K562 (cell line): Measurements from ENCODE around the gene MATN4. TPM values are rescaled to one million over a fixed set of nuclear protein-coding genes. Genes with fewer than 3 reads are reported as not detected.

ENCODE experiments used
- ATAC-seq: fragments of 200-7000 bp; cut with Tn5 transposase; 3 replicates; pipeline ENCODE4 v1.9.1; 2020; ENCODE audit warnings: moderate library complexity
- BruUV-seq: library from RNA; stranded (reverse); fragments of 400-500 nt; replicated peaks from 2 replicates; lab custom pipeline; 2021; lab: Mats Ljungman, UMichigan
- CTCF ChIA-PET: fragments of 300-600 bp; formaldehyde crosslinking; extraction: SDS; loops from one replicate; lab custom pipeline; 2021; ENCODE audit warnings: low intra/inter-chr PET ratio; lab: Yijun Ruan, JAX
- POLR2A ChIA-PET: fragments of 300-600, 350-650 bp; sonication (Branson Sonifier 250); formaldehyde crosslinking; extraction: SDS; loops from one replicate; lab custom pipeline; 2021; ENCODE audit warnings: antibody characterized with exemption, inconsistent platforms; lab: Yijun Ruan, JAX
- DNase-seq, 4 experiments: peaks; one replicate each; pipeline versions ENCODE4 v3.0.0 to v3.0.0-alpha.2; 2011 to 2018; ENCODE audit warnings: low spot score in 3 of 4, mixed read lengths in 3 of 4; ENCODE audit errors: extremely low read depth in 1 of 4
- FAIRE-seq: peaks from 2 replicates; lab custom pipeline; 2011; peaks lifted over from hg19 to GRCh38; lab: Jason Lieb, UNC
- H2AFZ ChIP-seq: 2 replicates; pipeline ENCODE4 v1.6.0; 2011; ENCODE audit warnings: low read depth, low read length, control low read depth, inconsistent platforms
- H3K27ac ChIP-seq: fragments of 200-600 bp; 3 replicates; pipeline ENCODE4 v1.8.0; 2011; ENCODE audit warnings: low read depth, mild to moderate bottlenecking, control low read depth, inconsistent platforms, low read length, moderate library complexity, mixed read lengths; ENCODE audit errors: extremely low read depth
- H3K27me3 ChIP-seq, 2 experiments: fragments of 300-600 bp in 1 of 2; 2 replicates in 1 of 2; 3 replicates in 1 of 2; pipeline versions ENCODE4 v1.6.0 to v1.8.0; 2011; ENCODE audit warnings: inconsistent platforms in 2 of 2, low read length in 2 of 2, mild to moderate bottlenecking in 1 of 2, mixed read lengths in 1 of 2, moderate library complexity in 1 of 2; ENCODE audit not compliant: control insufficient read depth in 2 of 2, insufficient read depth in 2 of 2
- H3K36me3 ChIP-seq: fragments of 300-600 bp; 3 replicates; pipeline ENCODE4 v1.8.0; 2011; ENCODE audit warnings: mild to moderate bottlenecking, low read length, inconsistent platforms; ENCODE audit not compliant: control insufficient read depth, insufficient read depth
- H3K4me1 ChIP-seq, 2 experiments: fragments of 200-600 bp in 1 of 2; replicated peaks in 1 of 2; 2 replicates in 1 of 2; 3 replicates in 1 of 2; pipeline versions ENCODE4 v1.5.1 to v1.8.0; 2011; ENCODE audit warnings: inconsistent platforms in 2 of 2, low read length in 2 of 2, mild to moderate bottlenecking in 1 of 2, mixed read lengths in 1 of 2, moderate library complexity in 1 of 2; ENCODE audit not compliant: control insufficient read depth in 2 of 2, insufficient read depth in 2 of 2
- H3K4me2 ChIP-seq: 2 replicates; pipeline ENCODE4 v1.6.1; 2011; ENCODE audit warnings: low read length, control low read depth, inconsistent platforms, mixed read lengths; ENCODE audit not compliant: insufficient read depth
- H3K4me3 ChIP-seq: fragments of 200-600 bp; sonication (generic), shearing (Covaris generic); 2 replicates; pipeline ENCODE4 v1.5.1; 2016; ENCODE audit warnings: control low read depth, inconsistent platforms
- H3K79me2 ChIP-seq: fragments of 200-600 bp; 3 replicates; pipeline ENCODE4 v1.8.0; 2011; ENCODE audit warnings: low read length, inconsistent platforms; ENCODE audit not compliant: control insufficient read depth, insufficient read depth
- H3K9ac ChIP-seq, 2 experiments: 2 replicates each; pipeline versions ENCODE4 v1.6.0 to v1.6.1; 2011; ENCODE audit warnings: low read depth in 2 of 2, low read length in 2 of 2, control low read depth in 1 of 2, inconsistent platforms in 1 of 2, mild to moderate bottlenecking in 1 of 2, mixed read lengths in 1 of 2; ENCODE audit not compliant: insufficient read depth in 1 of 2
- H3K9me1 ChIP-seq: one replicate; pipeline ENCODE4 v1.6.0; 2011; ENCODE audit warnings: inconsistent platforms, mild to moderate bottlenecking, low read length, moderate library complexity; ENCODE audit not compliant: control insufficient read depth, insufficient read depth
- H3K9me3 ChIP-seq: replicated peaks from 2 replicates; pipeline ENCODE4 v1.5.1; 2011; ENCODE audit warnings: low read depth, low read length, inconsistent platforms; ENCODE audit not compliant: control insufficient read depth, insufficient read depth
- H4K20me1 ChIP-seq: replicated peaks from 2 replicates; pipeline ENCODE4 v1.6.1; 2011; ENCODE audit warnings: low read length, inconsistent platforms, mixed read lengths; ENCODE audit not compliant: control insufficient read depth, insufficient read depth
- BRF1 ChIP-seq: IDR thresholded peaks from 3 replicates; pipeline ENCODE4 v1.6.1; 2011; ENCODE audit warnings: borderline replicate concordance, mild to moderate bottlenecking; ENCODE audit not compliant: insufficient read length; ENCODE audit errors: extremely low read depth
- CREB3L1 ChIP-seq: fragments of 450-650 bp; IDR thresholded peaks from 2 replicates; pipeline ENCODE4 v1.6.1; 2014; ENCODE audit warnings: low read depth, mild to moderate bottlenecking, moderate library complexity, borderline replicate concordance
- HOXB6 ChIP-seq: fragments of 250-450 bp; sonication (Bioruptor Pico); IDR thresholded peaks from 2 replicates; pipeline ENCODE4 v1.5.1; 2022; ENCODE audit warnings: mild to moderate bottlenecking, borderline replicate concordance
- MYC ChIP-seq, 2 experiments: fragments of 250-450 bp in 1 of 2; sonication (Bioruptor Pico) in 1 of 2; IDR thresholded peaks; 2 replicates each; pipeline versions ENCODE4 v1.5.1 to v1.6.1; 2012 to 2021; ENCODE audit warnings: low read depth in 2 of 2, borderline replicate concordance in 1 of 2, improper control_type of control experiment in 1 of 2, low read length in 1 of 2, mild to moderate bottlenecking in 1 of 2, moderate library complexity in 1 of 2
- NCOA1 ChIP-seq: fragments of 450-650 bp; IDR thresholded peaks from 2 replicates; pipeline ENCODE4 v1.6.1; 2016; ENCODE audit warnings: low read depth
- PRDM10 ChIP-seq: fragments of 450-650 bp; IDR thresholded peaks from 2 replicates; pipeline ENCODE4 v1.6.1; 2018; ENCODE audit not compliant: partially characterized antibody
- SMAD2 ChIP-seq: fragments of 150-350 bp; IDR thresholded peaks from 2 replicates; pipeline ENCODE4 v1.6.1; 2014; ENCODE audit warnings: low read depth, mild to moderate bottlenecking, low read length
- SOX6 ChIP-seq: fragments of 450-650 bp; IDR thresholded peaks from 2 replicates; pipeline ENCODE4 v1.6.1; 2014; ENCODE audit warnings: mild to moderate bottlenecking
- TAF9B ChIP-seq: fragments of 450-650 bp; IDR thresholded peaks from 2 replicates; pipeline ENCODE4 v1.6.1; 2018; ENCODE audit warnings: mild to moderate bottlenecking; ENCODE audit not compliant: partially characterized antibody
- TFAM ChIP-seq: fragments of 250-450 bp; sonication (Bioruptor Pico); conservative IDR thresholded peaks from 2 replicates; pipeline ENCODE4 v1.5.0; 2021; ENCODE audit warnings: mild to moderate bottlenecking, moderate library complexity
- YY1 ChIP-seq, 3 experiments: IDR thresholded peaks; 2 replicates each; pipeline ENCODE4 v1.6.1; 2011; ENCODE audit warnings: low read length in 2 of 3, mild to moderate bottlenecking in 2 of 3, moderate library complexity in 2 of 3, borderline replicate concordance in 1 of 3, control low read depth in 1 of 3, low read depth in 1 of 3; ENCODE audit not compliant: insufficient read depth in 3 of 3, insufficient replicate concordance in 2 of 3, control insufficient read depth in 1 of 3, insufficient read length in 1 of 3; ENCODE audit errors: extremely low read depth in 1 of 3
- ZNF174 ChIP-seq: fragments of 250-450 bp; sonication (Bioruptor Pico); IDR thresholded peaks from 2 replicates; pipeline ENCODE4 v1.4.0; 2020; ENCODE audit warnings: mild to moderate bottlenecking
- ZNF253 ChIP-seq: fragments of 250-450 bp; sonication (Bioruptor Pico); conservative IDR thresholded peaks from 2 replicates; pipeline ENCODE4 v1.6.1; 2021; ENCODE audit warnings: mild to moderate bottlenecking
- ZNF431 ChIP-seq: sonication (generic); formaldehyde crosslinking; IDR thresholded peaks from 2 replicates; pipeline ENCODE4 v1.8.0; 2022; ENCODE audit warnings: mild to moderate bottlenecking, missing genetic modification reagents
- WGBS: fragments of 100-300 bp; shearing (Covaris generic); methylation state at CpG from one replicate; pipeline ENCODE4 v1.1.6; 2016; ENCODE audit warnings: low coverage, mixed read lengths; ENCODE audit not compliant: insufficient coverage; ENCODE audit errors: missing lambda C conversion rate; 5-methylcytosine and 5-hydroxymethylcytosine counted together
- in situ Hi-C: fragments of 300-500 bp; cut with MboI; formaldehyde crosslinking; loops from 4 replicates; pipeline ENCODE4 v1.15.0; 2018; ENCODE audit warnings: inconsistent platforms, mixed read lengths
- intact Hi-C: fragments of 100-400 bp; cut with micrococcal nuclease; formaldehyde crosslinking; loops from 2 replicates; pipeline ENCODE4 v1.14.2; 2022
- polyA plus RNA-seq, 8 experiments: library from polyadenylated mRNA; depleted of rRNA in 4 of 8; stranded (reverse) in 5 of 8; unstranded in 3 of 8; fragments of >200 nt; fragmentation: Nextera tagmentation in 2 of 8; fragmentation: Illumina TruSeq in 1 of 8; extraction: Ambion mirVana in 2 of 8; extraction: Trizol in 1 of 8; gene quantifications; 2 replicates each; pipeline versions ENCODE4 v1.2.1 to v1.2.3, GENCODE V29; 2011 to 2014; ENCODE audit warnings: inconsistent platforms in 1 of 8, missing spikeins in 1 of 8
- total RNA-seq, 7 experiments: library from RNA; depleted of rRNA in 6 of 7; stranded (reverse); fragments of >200 nt in 6 of 7; fragmentation: Illumina TruSeq in 2 of 7; extraction: Trizol in 2 of 7; gene quantifications; 2 replicates each; pipeline versions ENCODE4 v1.2.1 to v1.2.3, GENCODE V29; 2011 to 2021; ENCODE audit warnings: low replicate concordance in 1 of 7

Gene MATN4
- total and polyA plus RNA-seq, 9 of the 15 experiments (the other 6 are each of a cell fraction or from before 2014, with no cell fraction given) = 0.09 TPM; not detected in 8

DNA sequence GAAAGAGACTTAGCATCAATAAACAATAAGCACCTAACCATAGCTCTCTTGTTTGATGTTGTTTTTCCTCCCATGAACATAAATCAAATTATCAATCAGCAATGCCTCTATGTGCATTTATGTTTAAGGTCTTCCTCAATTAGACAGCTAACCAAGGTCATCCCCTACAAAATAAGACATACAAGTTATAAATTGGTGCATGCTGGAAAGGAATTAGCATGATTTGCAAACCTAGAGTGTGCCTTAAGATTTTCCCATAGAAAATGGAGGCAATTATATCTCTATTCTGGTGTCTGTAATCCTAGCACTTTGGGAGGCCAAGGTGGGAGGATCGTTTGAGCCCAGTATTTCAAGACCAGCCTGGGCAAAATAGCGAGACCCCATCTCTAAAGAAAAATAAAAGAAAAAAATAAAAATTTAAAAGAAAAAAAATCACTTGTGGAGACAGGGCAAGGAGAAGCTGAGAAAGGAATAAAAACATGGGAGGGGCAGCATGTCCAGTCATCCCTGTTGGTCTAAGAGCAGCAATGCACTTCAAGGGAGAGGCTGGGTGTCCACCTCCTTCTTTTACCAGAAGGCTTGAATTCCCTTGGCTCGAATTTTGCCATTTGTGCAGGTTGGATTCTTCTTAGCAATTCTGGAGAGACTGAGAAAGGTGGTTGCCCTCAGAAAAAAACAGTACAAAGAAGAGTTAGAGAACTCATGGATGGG is 44.4 kb downstream of the MATN4 start (continued):
- TF ChIP-seq HOXB6 (CRISPR knock-in tag) (no peak), SOX6 (no peak), ZNF431 (CRISPR knock-in tag) (no peak)

GRCh38 chr20:45258664-45259063 is 49.4 kb downstream of the MATN4 start:
- DNase-seq = no peak
- H3K4me1 ChIP-seq = no peaks in the 10 kb centered on the region
- H3K4me2 ChIP-seq = no peak overlapping the region
- intact Hi-C loops = no loop called here
- no peaks in the 10 kb centered on the region for H3K9me3 ChIP-seq
- BruUV-seq = no TSS peak
- no peaks in the 10 kb centered on the region for H3K36me3 ChIP-seq
- no peak overlapping the region for H2AFZ ChIP-seq
- H3K9me1 ChIP-seq = no peaks in the 10 kb centered on the region
- in situ Hi-C loops = no loop called here
- H3K27ac ChIP-seq = no peak overlapping the region
- ATAC-seq = no peak
- no peak overlapping the region for H3K4me3 ChIP-seq
- POLR2A ChIA-PET = no interaction called here
- CTCF ChIA-PET = no interaction called here
- no peaks in the 10 kb centered on the region for H3K79me2 ChIP-seq
- H4K20me1 ChIP-seq = no peaks in the 10 kb centered on the region; the same call in 1 of the 2 replicates
- no peak overlapping the region for H3K9ac ChIP-seq
- no peak for FAIRE-seq
- 0% methylated on average over 2 of the region's 2 CpGs for WGBS
- peaks cover 0 to 5% of the 10 kb centered on the region in 2 experiments; a peak in 2 of 5 replicates for H3K27me3 ChIP-seq
- no peak for TF ChIP-seq MYC (IDR thresholded peaks at IDR 0.05; ENCODE audit: low read depth, low read length)
- no peak for TF ChIP-seq MYC (CRISPR knock-in tag; IDR thresholded peaks at IDR 0.05; ENCODE audit: borderline replicate concordance, low read depth)
- TF ChIP-seq TFAM = no peak
- no peak for TF ChIP-seq BRF1
- no peak for TF ChIP-seq YY1 (IDR thresholded peaks at IDR 0.05; ENCODE audit: borderline replicate concordance in 1 of 3, control insufficient read depth in 1 of 3, extremely low read depth in 1 of 3, insufficient read depth in 3 of 3, insufficient read length in 1 of 3, insufficient replicate concordance in 2 of 3, low read depth in 1 of 3, low read length in 2 of 3)
- no peak for TF ChIP-seq CREB3L1
- no peak for TF ChIP-seq SMAD2
- no peak for TF ChIP-seq ZNF174 (CRISPR knock-in tag)
- TF ChIP-seq TAF9B = no peak
- TF ChIP-seq NCOA1 = no peak
- TF ChIP-seq PRDM10 = no peak
- TF ChIP-seq ZNF253 (CRISPR knock-in tag) = no peak
